ENCODE measurements around the gene UNK. TPM values are rescaled to one million over a fixed set of nuclear protein-coding genes. Genes with fewer than 3 reads are reported as not detected.
A peak's percentile ranks its signal among the peaks of the same experiment; 100 is the strongest.

UNK gene
- total and polyA plus RNA-seq, 9 of the 15 experiments (the other 6 are each of a cell fraction or from before 2014, with no cell fraction given), result 12.8 to 38.6 (median 24.8) TPM

- Histone ChIP-seq H3K4me2 (ENCODE audit: insufficient read depth, low read length) (no peak overlapping the region), H3K36me3 (ENCODE audit: control insufficient read depth, insufficient read depth, low read length) (peaks cover 45% of the 10 kb centered on the region; the same call in 2 of the 3 replicates), H2AFZ (ENCODE audit: low read depth, low read length) (no peak overlapping the region), H3K27me3 (ENCODE audit: control insufficient read depth in 2 of 2, insufficient read depth in 2 of 2, low read length in 2 of 2) (no peaks in the 10 kb centered on the region), H3K9me1 (ENCODE audit: control insufficient read depth, insufficient read depth, low read length) (no peaks in the 10 kb centered on the region), H3K79me2 (ENCODE audit: control insufficient read depth, insufficient read depth, low read length) (no peaks in the 10 kb centered on the region), H3K27ac (ENCODE audit: extremely low read depth, low read depth, low read length) (no peak overlapping the region), H4K20me1 (replicated peaks; ENCODE audit: control insufficient read depth, insufficient read depth, low read length) (no peaks in the 10 kb centered on the region), H3K4me1 (replicated peaks in 1 of 2; ENCODE audit: control insufficient read depth in 2 of 2, insufficient read depth in 2 of 2, low read length in 2 of 2) (peaks cover 10 to 28% of the 10 kb centered on the region in 2 experiments), H3K9me3 (replicated peaks; ENCODE audit: control insufficient read depth, insufficient read depth, low read depth, low read length) (no peaks in the 10 kb centered on the region), H3K9ac (ENCODE audit: insufficient read depth in 1 of 2, low read depth in 2 of 2, low read length in 2 of 2) (no peak overlapping the region), H3K4me3 (no peak overlapping the region)
- ChIA-PET CTCF (ENCODE audit: low intra/inter-chr PET ratio) (no interaction called here), POLR2A (interaction anchor here (0.8 to 4.1 kb wide), 3 partner anchors 14 to 308 kb away, joined by 3 to 37 read pairs (median 6); no protein-coding TSS in a partner anchor)
- WGBS (ENCODE audit: insufficient coverage, low coverage, missing lambda C conversion rate), result 62% methylated on average over 5 of the region's 5 CpGs
- DNase-seq (ENCODE audit: extremely low read depth in 1 of 4, low spot score in 3 of 4), result peak; percentile 35 to 76 (median 57)
- in situ Hi-C loops (cut with MboI) (no loop called here), intact Hi-C loops (cut with micrococcal nuclease) (no loop called here)
- peak; percentile 59 for FAIRE-seq
- no TSS peak for BruUV-seq (replicated peaks)
- peak; percentile 94 for ATAC-seq
- TF ChIP-seq ATF1 (CRISPR knock-in tag; IDR thresholded peaks at IDR 0.05) (no peak), ATF1 (tag; IDR thresholded peaks at IDR 0.05) (no peak), THAP7 (CRISPR knock-in tag; IDR thresholded peaks at IDR 0.05) (peak; percentile 83; the same call in 1 of the 2 replicates), PBX2 (CRISPR knock-in tag; IDR thresholded peaks at IDR 0.05; ENCODE audit: low read depth) (no peak), PBX2 (tag; conservative IDR thresholded peaks at IDR 0.05; ENCODE audit: low read depth) (peak; percentile 31; the same call in 1 of the 2 replicates), SP2 (IDR thresholded peaks at IDR 0.05; ENCODE audit: extremely low read depth, low read depth, low read length, poor library complexity, severe bottlenecking) (no peak), TAF1 (IDR thresholded peaks at IDR 0.05; ENCODE audit: control insufficient read depth, extremely low read depth, insufficient read depth, low read length, severe bottlenecking) (no peak), KDM5B (IDR thresholded peaks at IDR 0.05; ENCODE audit: insufficient replicate concordance, low read depth, low read length) (no peak), HCFC1 (IDR thresholded peaks at IDR 0.05; ENCODE audit: low read depth, low read length) (peak; percentile 45; the same call in 1 of the 2 replicates), ZFP1 (CRISPR knock-in tag; IDR thresholded peaks at IDR 0.05) (no peak), YBX1 (IDR thresholded peaks at IDR 0.05) (no peak), SLC30A9 (CRISPR knock-in tag; IDR thresholded peaks at IDR 0.05) (no peak), BACH1 (tag; IDR thresholded peaks at IDR 0.05) (no peak), ZBTB43 (CRISPR knock-in tag; IDR thresholded peaks at IDR 0.05) (no peak), NR4A1 (CRISPR knock-in tag; IDR thresholded peaks at IDR 0.05) (no peak), NR4A1 (tag; IDR thresholded peaks at IDR 0.05) (no peak), USF2 (CRISPR knock-in tag; IDR thresholded peaks at IDR 0.05) (no peak), SMAD3 (CRISPR knock-in tag; conservative IDR thresholded peaks at IDR 0.05) (no peak), POLR2AphosphoS5 (IDR thresholded peaks at IDR 0.05; ENCODE audit: control insufficient read depth, insufficient read depth, low read depth, low read length) (peak; percentile 72; the same call in 1 of the 2 replicates)
Measured at GRCh38 chr17:75810216-75810615, 25.6 kb downstream of the UNK start.
